HG02981 (cell line): Measurements from ENCODE around the gene PGC.
A peak's percentile ranks its signal among the peaks of the same experiment; 100 is the strongest.

Experiments used
- ATAC-seq: cut with Tn5 transposase; IDR thresholded peaks from one replicate; pipeline ENCODE4 v1.9.1; 2021; ENCODE audit warnings: mild to moderate bottlenecking, moderate library complexity; ENCODE audit not compliant: unreplicated experiment

Gene PGC

DNA sequence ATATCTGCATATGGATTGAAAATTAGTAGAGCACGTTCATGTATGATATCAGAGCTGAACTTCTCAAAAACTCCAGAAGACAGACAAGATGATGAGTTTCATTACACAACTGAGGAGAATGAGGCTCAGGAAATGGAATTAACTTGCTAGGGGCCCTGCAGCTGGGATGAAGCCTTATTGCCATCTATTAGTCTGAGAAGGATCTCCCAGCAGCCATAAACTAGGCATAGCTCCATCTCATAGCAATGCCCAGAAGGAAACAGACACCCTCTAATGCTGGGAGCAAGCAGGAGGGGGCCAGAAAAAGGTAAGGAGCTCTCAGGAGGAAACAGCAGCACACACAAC lies 29.8 kb downstream of the PGC start:
- no peak for ATAC-seq

- ATAC-seq, result no peak
Observed at GRCh38 chr6:41716516-41717391, 30.4 kb downstream of the PGC start.

DNA sequence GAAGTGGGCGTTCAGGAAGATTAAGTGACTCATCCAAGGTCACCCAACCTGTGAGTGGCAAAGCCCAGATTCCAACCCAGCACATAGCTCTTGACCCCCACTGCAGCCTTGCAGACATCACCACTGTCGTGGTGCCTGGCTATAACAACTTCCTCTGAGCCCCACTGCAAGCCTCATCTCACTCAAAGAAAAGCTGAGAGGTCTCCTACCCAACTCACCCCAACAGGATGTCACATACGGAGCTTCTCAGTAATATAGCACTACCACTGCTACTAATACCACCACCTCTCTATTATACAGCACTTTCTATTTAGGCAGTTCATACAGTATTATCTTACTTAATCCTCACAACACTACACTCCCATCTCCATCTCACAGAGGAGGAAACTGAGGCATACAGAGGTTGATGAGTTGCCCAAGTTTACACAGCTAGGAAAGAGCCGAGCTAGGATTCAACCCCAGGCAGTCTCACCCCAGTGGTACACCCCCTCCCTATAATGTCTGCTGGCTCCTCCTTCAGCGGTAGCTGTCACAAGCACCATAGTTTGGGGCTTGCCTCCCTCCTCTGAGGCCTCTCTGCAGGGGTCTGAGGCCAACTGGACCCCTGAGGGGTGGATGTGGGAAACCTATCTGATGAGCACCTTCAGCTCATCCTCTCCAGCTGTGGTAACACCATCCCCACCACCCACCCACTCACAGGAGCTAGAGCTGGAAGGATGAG lies 31.2 kb downstream of the PGC start:
- no peak for ATAC-seq

GRCh38 chr6:41714556-41715273 lies 32.5 kb downstream of the PGC start:
- ATAC-seq, result no peak

DNA sequence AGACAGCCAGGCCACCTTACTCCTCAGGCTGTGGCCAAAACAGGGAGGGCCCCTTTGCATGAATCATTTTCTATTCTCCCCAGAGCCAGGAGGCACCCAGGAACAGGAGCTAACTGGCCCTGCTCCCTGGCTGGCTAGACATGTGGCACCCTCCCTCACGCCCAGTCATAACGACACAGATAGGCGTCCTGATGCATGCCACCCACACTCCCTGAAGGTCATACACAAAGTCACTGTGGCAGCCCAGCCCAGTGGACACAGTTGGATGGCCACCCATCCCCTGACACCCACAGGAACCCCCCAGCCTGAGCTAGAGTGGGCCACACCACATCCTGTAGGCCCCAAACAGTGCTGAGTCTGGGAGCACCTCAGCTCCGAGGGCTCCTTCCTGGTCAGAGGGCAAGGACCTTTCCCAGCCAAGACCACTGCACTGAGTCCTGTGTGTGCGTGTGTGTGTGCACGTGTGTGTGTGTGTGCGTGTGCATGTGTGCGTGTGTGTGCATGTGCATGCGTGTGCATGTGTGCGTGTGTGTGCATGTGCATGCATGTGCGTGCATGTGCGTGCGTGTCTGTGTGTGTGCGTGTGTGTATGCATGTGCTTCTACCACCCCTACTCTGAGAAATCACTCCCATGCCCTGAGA lies 33.4 kb downstream of the PGC start:
- peak; percentile 49 for ATAC-seq

- ATAC-seq, result no peak
Observed at GRCh38 chr6:41713159-41713649, 34.0 kb downstream of the PGC start.

DNA sequence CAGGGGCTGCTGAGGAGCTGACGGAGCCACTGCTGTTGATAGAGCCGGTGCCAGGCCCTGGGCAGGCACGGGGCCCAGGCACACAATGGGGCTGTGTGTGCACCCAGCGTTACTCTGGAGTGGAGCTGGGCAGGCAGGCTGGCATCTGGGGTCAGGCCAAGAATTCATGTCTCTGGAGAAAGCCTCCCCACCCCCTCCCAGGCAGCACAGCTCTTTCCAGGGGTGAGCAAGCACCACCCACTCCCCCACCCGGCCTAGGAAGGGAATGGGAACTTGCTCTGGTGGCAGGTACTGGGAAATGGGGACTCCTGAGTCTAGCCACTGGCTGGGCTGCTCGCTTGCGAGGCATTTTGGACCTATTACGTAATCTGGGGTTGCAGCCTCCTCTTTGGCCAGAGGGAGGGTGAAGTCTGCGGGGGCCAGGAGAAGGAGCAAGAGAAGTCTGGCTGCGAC lies 34.5 kb downstream of the PGC start:
- no peak for ATAC-seq

- no peak for ATAC-seq
Observed at GRCh38 chr6:41711323-41712038, 35.7 kb downstream of the PGC start.

GRCh38 chr6:41709375-41709774 lies 37.8 kb downstream of the PGC start:
- no peak for ATAC-seq

DNA sequence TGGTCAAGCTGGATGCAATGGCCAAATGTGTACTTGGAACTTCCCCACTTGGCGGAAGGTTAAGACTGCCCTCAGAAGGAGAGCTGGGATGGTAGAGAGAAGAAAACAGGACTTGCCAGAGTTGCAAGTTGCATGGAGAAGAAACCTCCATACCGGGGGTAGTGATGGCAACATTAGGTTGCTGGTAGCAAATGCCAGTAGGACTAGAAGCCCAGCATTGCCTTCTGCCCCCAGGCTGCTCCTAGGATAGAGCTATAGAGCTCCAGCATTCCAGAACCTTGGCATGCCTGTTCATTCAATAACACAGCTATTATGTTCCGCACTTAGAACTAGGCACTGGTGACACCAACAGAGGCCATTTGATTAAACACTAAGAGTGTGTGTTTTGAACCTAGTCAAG lies 38.3 kb downstream of the PGC start:
- ATAC-seq, result no peak

DNA sequence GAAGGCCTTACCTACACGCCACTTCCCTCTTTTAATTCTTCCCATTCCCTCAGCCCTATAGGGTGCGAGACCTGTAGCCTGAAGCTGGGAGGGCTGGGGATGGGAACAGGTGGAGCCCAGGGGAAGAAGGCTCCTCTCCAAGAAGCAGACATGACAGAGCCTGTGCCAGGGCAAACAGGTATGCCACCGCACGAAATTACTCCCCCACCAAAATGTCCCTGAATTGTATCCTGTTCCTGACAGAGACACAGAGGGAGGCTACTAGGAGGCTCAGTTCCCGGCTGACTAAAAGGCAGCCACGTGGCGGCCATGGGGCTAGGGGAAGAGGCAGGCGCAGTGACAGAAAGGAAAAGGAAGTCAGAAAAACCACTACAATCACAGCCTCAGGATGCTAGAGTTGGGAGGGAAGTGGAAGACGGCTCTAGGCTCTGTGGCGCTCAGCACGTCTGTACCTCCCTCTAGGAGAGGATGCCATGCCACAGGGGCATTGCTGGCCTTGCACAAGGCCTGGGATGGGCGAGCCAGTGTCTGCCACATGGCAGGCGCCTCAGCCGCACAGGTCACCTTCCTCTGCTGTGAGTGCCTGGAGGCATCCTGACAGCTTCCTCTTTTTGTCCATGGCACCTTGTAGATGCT lies 39.5 kb downstream of the PGC start:
- no peak for ATAC-seq

GRCh38 chr6:41706876-41707564 lies 40.2 kb downstream of the PGC start:
- ATAC-seq, result no peak

DNA sequence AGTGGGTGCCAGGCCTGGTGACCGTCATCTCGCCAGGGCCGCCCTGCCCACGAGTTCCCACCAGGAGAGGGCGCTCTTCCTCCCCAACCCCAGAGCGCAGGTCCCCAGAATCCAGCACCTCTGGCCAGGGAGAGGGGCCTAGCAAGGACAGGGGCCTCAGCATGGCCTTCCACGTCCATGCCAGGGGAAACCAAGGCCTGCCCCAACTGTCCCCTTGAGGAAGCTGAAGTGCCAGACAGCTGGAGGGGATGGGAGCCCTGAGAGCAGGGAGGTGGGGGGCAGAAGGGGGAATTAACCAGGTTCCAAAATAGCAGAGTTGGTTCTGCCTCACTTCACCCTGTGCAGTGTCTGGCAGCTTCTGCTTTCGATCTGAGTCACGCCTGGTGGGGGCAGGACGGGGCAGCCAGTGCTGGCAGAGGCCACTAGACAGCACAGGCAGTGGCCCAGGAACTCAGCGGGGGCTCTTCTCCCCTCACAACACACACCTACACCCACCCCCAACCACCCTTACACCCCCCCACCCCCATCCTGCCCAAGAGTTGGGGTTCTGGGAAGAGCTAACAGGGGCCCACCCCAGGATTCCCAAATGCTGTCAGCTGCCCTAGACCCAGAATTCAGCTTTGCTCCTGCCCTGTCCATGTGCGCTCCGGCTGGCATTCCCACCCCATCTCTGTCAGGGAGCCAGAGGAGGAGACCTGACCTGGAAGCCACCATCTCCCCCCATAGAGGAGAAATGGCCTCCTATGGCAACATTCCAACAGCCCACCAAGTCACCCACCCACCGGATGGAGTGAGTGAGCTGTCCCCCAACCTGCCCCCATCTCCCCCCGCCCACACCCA lies 41.0 kb downstream of the PGC start:
- ATAC-seq, result peak; percentile 75

DNA sequence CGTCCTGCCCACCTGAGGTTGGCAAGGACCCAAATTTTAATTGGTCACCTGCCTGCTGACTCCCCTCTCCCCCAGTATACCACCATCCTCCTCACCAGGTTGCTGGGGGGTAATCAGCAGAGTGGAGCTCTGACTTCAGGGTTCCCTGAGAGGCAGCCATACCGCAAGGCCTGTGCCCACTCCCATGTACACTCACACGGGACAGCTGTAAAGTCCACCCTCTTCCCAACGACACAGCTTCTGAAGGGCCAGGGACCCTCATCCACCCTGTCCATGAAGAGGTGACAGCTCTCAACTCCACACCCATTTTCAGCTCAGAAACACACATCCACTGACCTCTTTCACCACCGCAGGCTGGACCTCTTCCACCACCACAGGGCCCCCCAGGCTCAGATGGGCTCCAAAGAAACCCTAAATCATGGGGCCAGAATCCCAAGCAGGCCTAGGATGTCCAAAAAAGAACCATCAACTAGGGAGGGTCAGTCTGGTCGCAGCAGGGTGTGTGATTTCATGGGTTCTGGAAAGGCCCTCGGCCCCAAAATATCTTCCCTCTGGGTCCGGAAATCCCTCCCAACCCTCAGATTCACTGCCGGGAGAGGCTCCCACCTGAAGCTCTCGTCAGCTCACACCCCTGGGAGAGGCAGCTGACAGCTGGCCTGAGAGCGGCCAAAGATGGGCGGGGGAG lies 41.7 kb downstream of the PGC start:
- no peak for ATAC-seq

GRCh38 chr6:41704656-41705310 lies 42.4 kb downstream of the PGC start:
- no peak for ATAC-seq

DNA sequence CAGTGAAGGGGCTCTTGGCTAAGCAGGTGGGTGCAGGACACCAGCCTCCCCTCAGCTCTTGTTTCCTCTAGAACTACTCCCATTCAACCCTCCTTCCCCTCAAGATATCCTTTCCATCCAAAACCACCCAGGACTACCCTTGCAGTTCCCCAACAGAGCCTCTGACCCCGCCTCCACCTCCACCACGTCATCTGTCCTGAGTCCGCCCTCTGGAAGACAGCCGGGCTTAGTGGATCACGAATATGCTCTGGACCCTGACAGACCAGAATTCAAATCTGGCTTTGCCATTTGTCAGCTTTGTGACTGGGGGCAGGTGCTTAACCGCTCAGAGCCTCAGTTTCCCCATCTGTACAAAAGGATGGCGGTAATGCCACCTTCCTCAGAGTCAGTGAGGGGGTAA lies 43.2 kb downstream of the PGC start:
- ATAC-seq, result no peak

DNA sequence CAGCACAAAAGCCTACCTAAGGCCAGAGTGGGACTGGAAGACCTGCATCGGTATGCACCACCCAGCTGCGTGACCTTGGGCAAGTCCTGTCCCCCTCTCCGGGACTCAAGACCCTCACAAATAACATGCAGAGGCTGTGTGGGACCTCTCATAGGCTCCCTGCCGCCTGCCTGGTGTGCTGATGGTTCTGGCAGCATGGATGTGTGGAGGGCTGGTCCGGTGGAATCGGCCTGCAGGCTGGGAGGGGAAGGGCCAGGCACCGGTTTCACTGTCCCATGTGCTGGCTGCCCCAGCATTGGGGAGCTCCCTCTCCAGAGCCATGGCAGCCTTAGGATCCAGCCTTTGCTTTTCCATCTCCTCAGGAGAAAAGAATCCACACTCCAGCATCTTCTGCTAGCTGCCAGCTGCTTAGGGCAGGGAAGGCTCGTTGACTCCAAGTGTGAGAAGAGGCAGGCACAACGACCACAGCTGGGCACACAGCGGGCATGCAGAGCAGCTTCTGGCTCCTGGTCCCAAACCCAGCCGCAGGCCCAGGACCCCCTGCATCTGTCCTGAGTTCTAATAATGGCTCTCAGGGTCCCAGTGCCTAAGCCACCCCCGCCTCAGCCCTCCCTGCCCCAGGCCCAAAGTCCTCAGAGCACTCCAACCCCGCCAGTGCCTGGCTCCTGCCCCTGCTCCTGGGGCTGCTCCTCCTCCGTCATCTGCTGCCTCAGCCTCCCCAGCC lies 44.3 kb downstream of the PGC start:
- no peak for ATAC-seq
